Measurements from ENCODE around the gene ABI3BP. TPM values are rescaled to one million over a fixed set of nuclear protein-coding genes. Genes with fewer than 3 reads are reported as not detected.

Gene ABI3BP
- total RNA-seq, 1 experiment from 2014 or later, result 23.4 TPM

- Histone ChIP-seq H3K9ac (ENCODE audit: low read length) (no peak overlapping the region), H3K27me3 (ENCODE audit: low read length) (no peaks in the 10 kb centered on the region), H3F3A (ENCODE audit: low read length, unreplicated experiment) (no peaks in the 10 kb centered on the region), H4K20me1 (ENCODE audit: low read length) (no peaks in the 10 kb centered on the region), H3K36me3 (ENCODE audit: low read depth, low read length) (0 out of 2 replicates have a peak, but pooled peaks cover 4% of the 10 kb centered on the region), H3K27ac (ENCODE audit: low read length) (0 out of 2 replicates have a peak overlapping the region, but pooled peaks have one; percentile 10), H3K9me3 (ENCODE audit: low read length) (no peaks in the 10 kb centered on the region), H3K4me1 (ENCODE audit: insufficient read depth, low read length) (peaks cover 17% of the 10 kb centered on the region), H3K4me3 (ENCODE audit: low read length) (no peak overlapping the region), H3K4me2 (ENCODE audit: low read length) (no peak overlapping the region), H3K79me2 (ENCODE audit: low read length) (no peaks in the 10 kb centered on the region; the same call in 1 of the 2 replicates), H2AFZ (ENCODE audit: low read length) (no peak overlapping the region), H3K9me2 (replicated peaks; ENCODE audit: low read length) (no peaks in the 10 kb centered on the region)
- POLR2A ChIA-PET (ENCODE audit: unreplicated experiment), result no interaction called here
- peak; percentile 40 for DNase-seq
- intact Hi-C loops (cut with micrococcal nuclease), result loop anchor here (10.0 kb wide), 1 partner anchor 287 kb away; the partner anchor contains the start of gene ADGRG7
- peak; percentile 60 for ATAC-seq
- CTCF ChIA-PET, result interaction anchor here (0.6 to 2.7 kb wide), 2 partner anchors 304 to 1060 kb away, joined by 6 to 21 read pairs; no protein-coding TSS in a partner anchor
- BruUV-seq (replicated peaks), result no TSS peak
- no peak for TF ChIP-seq EZH2phosphoT487 (IDR thresholded peaks at IDR 0.05; ENCODE audit: borderline replicate concordance, low read length)
- TF ChIP-seq CTCF (conservative IDR thresholded peaks at IDR 0.05; ENCODE audit: low read depth, low read length), result no peak
- no peak for TF ChIP-seq EZH2 (IDR thresholded peaks at IDR 0.05; ENCODE audit: low read length, unreplicated experiment)
Observed at GRCh38 chr3:100891827-100892226, 101.4 kb downstream of the ABI3BP start.

- H3K27ac ChIP-seq (ENCODE audit: low read length), result 0 out of 2 replicates have a peak overlapping the region, but pooled peaks have one; percentile 10
- no peaks in the 10 kb centered on the region for H3K27me3 ChIP-seq (ENCODE audit: low read length)
- no peak overlapping the region for H2AFZ ChIP-seq (ENCODE audit: low read length)
- H3K79me2 ChIP-seq (ENCODE audit: low read length), result no peaks in the 10 kb centered on the region
- DNase-seq, result peak; percentile 77
- H3K9me2 ChIP-seq (replicated peaks; ENCODE audit: low read length), result no peaks in the 10 kb centered on the region
- no peak overlapping the region for H3K4me3 ChIP-seq (ENCODE audit: low read length)
- intact Hi-C loops (cut with micrococcal nuclease), result loop anchor here (10.0 kb wide), 1 partner anchor 286 kb away; the partner anchor contains the start of gene ADGRG7
- H4K20me1 ChIP-seq (ENCODE audit: low read length), result no peaks in the 10 kb centered on the region
- H3F3A ChIP-seq (ENCODE audit: low read length, unreplicated experiment), result no peaks in the 10 kb centered on the region
- peaks cover 17% of the 10 kb centered on the region for H3K4me1 ChIP-seq (ENCODE audit: insufficient read depth, low read length)
- no peak overlapping the region for H3K9ac ChIP-seq (ENCODE audit: low read length)
- peak; percentile 66 for TF ChIP-seq CTCF (conservative IDR thresholded peaks at IDR 0.05; ENCODE audit: low read depth, low read length)
- no peak for TF ChIP-seq EZH2 (IDR thresholded peaks at IDR 0.05; ENCODE audit: low read length, unreplicated experiment)
- no peak for TF ChIP-seq EZH2phosphoT487 (IDR thresholded peaks at IDR 0.05; ENCODE audit: borderline replicate concordance, low read length)
- POLR2A ChIA-PET (ENCODE audit: unreplicated experiment), result no interaction called here
- peak; percentile 29 for ATAC-seq
- no peaks in the 10 kb centered on the region for H3K9me3 ChIP-seq (ENCODE audit: low read length)
- no TSS peak for BruUV-seq (replicated peaks)
- H3K36me3 ChIP-seq (ENCODE audit: low read depth, low read length), result 0 out of 2 replicates have a peak, but pooled peaks cover 4% of the 10 kb centered on the region
- no peak overlapping the region for H3K4me2 ChIP-seq (ENCODE audit: low read length)
- CTCF ChIA-PET, result no interaction called here
Observed at GRCh38 chr3:100891033-100891432, 102.2 kb downstream of the ABI3BP start.

- TF ChIP-seq EZH2 (IDR thresholded peaks at IDR 0.05; ENCODE audit: low read length, unreplicated experiment) (no peak), CTCF (conservative IDR thresholded peaks at IDR 0.05; ENCODE audit: low read depth, low read length) (no peak), EZH2phosphoT487 (IDR thresholded peaks at IDR 0.05; ENCODE audit: borderline replicate concordance, low read length) (no peak)
- no peaks in the 10 kb centered on the region for H3K36me3 ChIP-seq (ENCODE audit: low read depth, low read length)
- no peaks in the 10 kb centered on the region for H3K79me2 ChIP-seq (ENCODE audit: low read length)
- no peak overlapping the region for H2AFZ ChIP-seq (ENCODE audit: low read length)
- H3K4me2 ChIP-seq (ENCODE audit: low read length), result no peak overlapping the region
- no peak overlapping the region for H3K27ac ChIP-seq (ENCODE audit: low read length)
- POLR2A ChIA-PET (ENCODE audit: unreplicated experiment), result no interaction called here
- CTCF ChIA-PET, result no interaction called here
- no peak overlapping the region for H3K4me3 ChIP-seq (ENCODE audit: low read length)
- BruUV-seq (replicated peaks), result no TSS peak
- ATAC-seq (no peak), DNase-seq (no peak)
- no peaks in the 10 kb centered on the region for H3K9me2 ChIP-seq (replicated peaks; ENCODE audit: low read length)
- no peaks in the 10 kb centered on the region for H3K27me3 ChIP-seq (ENCODE audit: low read length)
- intact Hi-C loops (cut with micrococcal nuclease), result no loop called here
- H3K9me3 ChIP-seq (ENCODE audit: low read length), result no peaks in the 10 kb centered on the region
- no peak overlapping the region for H3K9ac ChIP-seq (ENCODE audit: low read length)
- no peaks in the 10 kb centered on the region for H4K20me1 ChIP-seq (ENCODE audit: low read length)
- H3K4me1 ChIP-seq (ENCODE audit: insufficient read depth, low read length), result peaks cover 17% of the 10 kb centered on the region
- H3F3A ChIP-seq (ENCODE audit: low read length, unreplicated experiment), result no peaks in the 10 kb centered on the region
Observed at GRCh38 chr3:100888881-100889280, 104.3 kb downstream of the ABI3BP start.
